H1 (cell line): ENCODE data around the gene KIF5A. TPM values are rescaled to one million over a fixed set of nuclear protein-coding genes. Genes with fewer than 3 reads are reported as not detected.

Source experiments
- CTCF ChIA-PET: fragments of 300-600 bp; sonication (Branson Sonifier 250); formaldehyde crosslinking; loops from one replicate; lab custom pipeline; 2021; ENCODE audit not compliant: partially characterized antibody; lab: Charles Lee
- POLR2A ChIA-PET: fragments of 300-600 bp; sonication (Branson Sonifier 250); formaldehyde crosslinking; loops from one replicate; lab custom pipeline; 2021; ENCODE audit warnings: inconsistent platforms; ENCODE audit not compliant: partially characterized antibody; lab: Charles Lee
- DNase-seq, 2 experiments: peaks; one replicate each; pipeline versions ENCODE4 v3.0.0 to v3.0.0-alpha.2; 2010 to 2022; ENCODE audit warnings: low spot score in 2 of 2, low read depth in 1 of 2, mixed read lengths in 1 of 2
- FAIRE-seq: peaks from 2 replicates; lab custom pipeline; 2011; peaks lifted over from hg19 to GRCh38; lab: Jason Lieb, UNC
- H2AFZ ChIP-seq: 2 replicates; pipeline ENCODE4 v1.8.1; 2012; ENCODE audit warnings: low read length, inconsistent platforms
- H2AK5ac ChIP-seq: 2 replicates; pipeline ENCODE4 v1.6.1; 2013; ENCODE audit warnings: low read depth, low read length
- H2BK120ac ChIP-seq: replicated peaks from 2 replicates; pipeline ENCODE3; 2013; ENCODE audit warnings: low read depth, low read length, inconsistent platforms
- H2BK12ac ChIP-seq: 2 replicates; pipeline ENCODE4 v1.6.1; 2013; ENCODE audit warnings: low read depth, low read length
- H2BK15ac ChIP-seq: 2 replicates; pipeline ENCODE4 v1.6.1; 2013; ENCODE audit warnings: low read length
- H2BK20ac ChIP-seq: 2 replicates; pipeline ENCODE4 v1.6.1; 2013; ENCODE audit warnings: low read length
- H2BK5ac ChIP-seq: 2 replicates; pipeline ENCODE4 v1.6.1; 2013; ENCODE audit warnings: low read depth, low read length
- H3K14ac ChIP-seq: 2 replicates; pipeline ENCODE4 v1.6.1; 2013; ENCODE audit warnings: inconsistent platforms; ENCODE audit not compliant: insufficient read length
- H3K18ac ChIP-seq: 2 replicates; pipeline ENCODE4 v1.6.1; 2013; ENCODE audit warnings: low read length; ENCODE audit errors: extremely low read depth
- H3K23ac ChIP-seq: 2 replicates; pipeline ENCODE4 v1.6.1; 2013; ENCODE audit warnings: inconsistent platforms; ENCODE audit not compliant: insufficient read length
- H3K23me2 ChIP-seq: 2 replicates; pipeline ENCODE4 v1.6.1; 2013; ENCODE audit warnings: low read depth, low read length
- H3K27ac ChIP-seq: 2 replicates; pipeline ENCODE4 v1.6.1; 2011; ENCODE audit warnings: low read depth, low read length, inconsistent platforms
- H3K27me3 ChIP-seq, 4 experiments: replicated peaks in 1 of 4; 1 replicate in 1 of 4; 2 replicates in 3 of 4; pipeline versions ENCODE4 v1.6.1 to v1.8.1; 2011 to 2013; ENCODE audit warnings: low read length in 3 of 4, mild to moderate bottlenecking in 3 of 4, inconsistent platforms in 2 of 4, mixed read lengths in 2 of 4, moderate library complexity in 1 of 4; ENCODE audit not compliant: control insufficient read depth in 3 of 4, insufficient read depth in 3 of 4; ENCODE audit errors: extremely low read depth in 1 of 4
- H3K36me3 ChIP-seq, 4 experiments: 2 replicates each; pipeline versions ENCODE4 v1.6.1 to v1.8.1; 2011 to 2013; ENCODE audit warnings: mild to moderate bottlenecking in 4 of 4, low read length in 3 of 4, moderate library complexity in 2 of 4, control low read depth in 1 of 4, inconsistent platforms in 1 of 4; ENCODE audit not compliant: insufficient read depth in 4 of 4, control insufficient read depth in 2 of 4
- H3K4ac ChIP-seq: replicated peaks from 2 replicates; pipeline ENCODE3; 2013; ENCODE audit warnings: low read length, low read depth, mixed read lengths, inconsistent platforms; ENCODE audit not compliant: insufficient read length
- H3K4me1 ChIP-seq, 4 experiments: replicated peaks in 1 of 4; 1 replicate in 1 of 4; 2 replicates in 3 of 4; pipeline versions ENCODE4 v1.6.1 to v1.8.1; 2011 to 2013; ENCODE audit warnings: low read length in 3 of 4, inconsistent platforms in 2 of 4, mixed read lengths in 1 of 4; ENCODE audit not compliant: insufficient read depth in 4 of 4, control insufficient read depth in 3 of 4
- H3K4me2 ChIP-seq, 2 experiments: 2 replicates each; pipeline versions ENCODE4 v1.6.1 to v1.8.1; 2011 to 2013; ENCODE audit warnings: low read depth in 2 of 2, low read length in 2 of 2, control low read depth in 1 of 2, inconsistent platforms in 1 of 2, mild to moderate bottlenecking in 1 of 2; ENCODE audit not compliant: insufficient read depth in 1 of 2
- H3K4me3 ChIP-seq, 4 experiments: fragments of 200-600, 300-600 bp in 1 of 4; sonication (generic), shearing (Covaris generic), sonication (Bioruptor Twin) in 1 of 4; 2 replicates each; pipeline versions ENCODE4 v1.5.1 to v1.8.1; 2011 to 2016; ENCODE audit warnings: low read length in 4 of 4, low read depth in 3 of 4, control low read depth in 2 of 4, inconsistent platforms in 2 of 4, mild to moderate bottlenecking in 2 of 4, mixed read lengths in 1 of 4, moderate library complexity in 1 of 4; ENCODE audit not compliant: insufficient read depth in 2 of 4; ENCODE audit errors: extremely low read depth in 1 of 4
- H3K56ac ChIP-seq: replicated peaks from 2 replicates; pipeline ENCODE3; 2013; ENCODE audit warnings: low read depth, mild to moderate bottlenecking, mixed read lengths, low read length, inconsistent platforms; ENCODE audit not compliant: insufficient read length
- H3K79me1 ChIP-seq: 2 replicates; pipeline ENCODE4 v1.6.1; 2013; ENCODE audit warnings: low read depth, low read length, control low read depth
- H3K79me2 ChIP-seq, 2 experiments: 2 replicates each; pipeline versions ENCODE4 v1.6.1 to v1.8.1; 2012 to 2013; ENCODE audit warnings: low read length in 2 of 2, mild to moderate bottlenecking in 2 of 2, inconsistent platforms in 1 of 2; ENCODE audit not compliant: insufficient read depth in 2 of 2, control insufficient read depth in 1 of 2
- H3K9ac ChIP-seq, 4 experiments: replicated peaks in 1 of 4; 1 replicate in 1 of 4; 2 replicates in 3 of 4; pipeline versions ENCODE4 v1.6.1 to v1.8.1; 2011 to 2013; ENCODE audit warnings: low read depth in 3 of 4, low read length in 3 of 4, control low read depth in 2 of 4, mild to moderate bottlenecking in 2 of 4, moderate library complexity in 2 of 4, inconsistent platforms in 1 of 4; ENCODE audit errors: extremely low read depth in 1 of 4
- H3K9me3 ChIP-seq, 2 experiments: 2 replicates each; pipeline versions ENCODE4 v1.6.1 to v1.8.1; 2012 to 2013; ENCODE audit warnings: mild to moderate bottlenecking in 2 of 2, moderate library complexity in 2 of 2, control low read depth in 1 of 2, inconsistent platforms in 1 of 2, low read depth in 1 of 2, low read length in 1 of 2, mixed read lengths in 1 of 2; ENCODE audit not compliant: insufficient read depth in 2 of 2
- H4K20me1 ChIP-seq, 2 experiments: replicated peaks in 1 of 2; 2 replicates each; pipeline versions ENCODE3 to v1.8.1; 2011 to 2013; ENCODE audit warnings: inconsistent platforms in 2 of 2, low read length in 2 of 2, mild to moderate bottlenecking in 1 of 2; ENCODE audit not compliant: insufficient read depth in 2 of 2, control insufficient read depth in 1 of 2
- H4K5ac ChIP-seq: 2 replicates; pipeline ENCODE4 v1.6.1; 2013; ENCODE audit warnings: low read length, low read depth, mixed read lengths, inconsistent platforms; ENCODE audit not compliant: insufficient read length
- H4K8ac ChIP-seq: 2 replicates; pipeline ENCODE4 v1.8.0; 2013; ENCODE audit warnings: mild to moderate bottlenecking, moderate library complexity, low read length, inconsistent platforms; ENCODE audit not compliant: insufficient read depth; ENCODE audit errors: extremely low read depth
- H4K91ac ChIP-seq: replicated peaks from 2 replicates; pipeline ENCODE3; 2013; ENCODE audit warnings: low read length, mixed read lengths, inconsistent platforms; ENCODE audit not compliant: insufficient read length
- RBBP5 ChIP-seq: IDR thresholded peaks from 2 replicates; pipeline ENCODE4 v1.7.1; 2012; ENCODE audit warnings: low read depth, mild to moderate bottlenecking, inconsistent platforms, low read length, moderate library complexity, borderline replicate concordance
- SIX5 ChIP-seq: IDR thresholded peaks from 2 replicates; pipeline ENCODE4 v1.6.1; 2011; ENCODE audit warnings: mild to moderate bottlenecking, low read depth, low read length
- SP4 ChIP-seq: IDR thresholded peaks from 2 replicates; pipeline ENCODE4 v1.6.1; 2012; ENCODE audit warnings: low read length, inconsistent platforms
- WGBS, 2 experiments: shearing (Covaris generic) in 1 of 2; methylation state at CpG; one replicate each; pipeline versions ENCODE4 v1.1.6 to v1.1.7; 2013 to 2015; ENCODE audit warnings: low lambda C conversion rate in 2 of 2, mixed read lengths in 2 of 2, inconsistent platforms in 1 of 2, low coverage in 1 of 2, missing lambda C conversion rate in 1 of 2; ENCODE audit not compliant: insufficient replicate concordance in 2 of 2, insufficient coverage in 1 of 2, insufficient read length in 1 of 2; ENCODE audit errors: extremely low coverage in 1 of 2, missing lambda C conversion rate in 1 of 2; 5-methylcytosine and 5-hydroxymethylcytosine counted together
- polyA plus RNA-seq, 7 experiments: library from polyadenylated mRNA; depleted of rRNA in 3 of 7; stranded (reverse) in 5 of 7; unstranded in 2 of 7; fragments of >200 nt in 5 of 7; fragments of 200-250 nt in 2 of 7; gene quantifications; 1 replicate in 5 of 7; 2 replicates in 1 of 7; 4 replicates in 1 of 7; pipeline versions ENCODE4 v1.2.1 to v1.2.3, GENCODE V29; 2011 to 2013; ENCODE audit warnings: missing spikeins in 2 of 7, mixed read lengths in 2 of 7
- total RNA-seq: library from RNA; stranded (reverse); fragmentation: NEBNext Ultra II Directional; extraction: Animal tissue kit (Norgen Biotek cat#: 25700); gene quantifications from 2 replicates; pipeline ENCODE4 v1.2.1, GENCODE V29; 2021

Gene KIF5A
- total and polyA plus RNA-seq, 2 of the 8 experiments (the other 6 are each of a cell fraction or from before 2014, with no cell fraction given) = 10.7 to 21.9 TPM

- no peak overlapping the region for H2BK120ac ChIP-seq
- CTCF ChIA-PET = interaction anchor here (1.1 to 5.6 kb wide), 3 partner anchors 10 to 85 kb away, joined by 4 to 29 read pairs (median 4); no protein-coding TSS in a partner anchor
- H3K36me3 ChIP-seq = peaks cover 14 to 45% (median 40%) of the 10 kb centered on the region in 4 experiments; a peak in 7 of 8 replicates
- no peak overlapping the region for H3K4ac ChIP-seq
- no peaks in the 10 kb centered on the region for H3K9me3 ChIP-seq
- DNase-seq (no peak), FAIRE-seq (no peak)
- TF ChIP-seq RBBP5 (no peak), SIX5 (no peak), SP4 (no peak)
- no peak overlapping the region for H3K56ac ChIP-seq
- no peak overlapping the region for H4K5ac ChIP-seq
- 63% methylated on average over 6 of the region's 6 CpGs; no CpG with 5 or more reads in 1 of the 2 experiments for WGBS, 2 experiments
- no peaks in the 10 kb centered on the region for H3K23me2 ChIP-seq
- H2BK12ac ChIP-seq = no peak overlapping the region
- peaks cover 0 to 1% (median 0%) of the 10 kb centered on the region in 4 experiments; a peak in 1 of 7 replicates for H3K27me3 ChIP-seq
- no peak overlapping the region for H2AK5ac ChIP-seq
- H3K18ac ChIP-seq = no peak overlapping the region
- H3K79me2 ChIP-seq = no peaks in the 10 kb centered on the region
- no peak overlapping the region for H4K8ac ChIP-seq
- POLR2A ChIA-PET = interaction anchor here (0.5 to 8.9 kb wide), 12 partner anchors 9 to 1492 kb away, joined by 3 to 65 read pairs (median 4); partner anchors contain the start of genes DCTN2 and DDIT3
- no peak overlapping the region for H3K23ac ChIP-seq
- H3K4me1 ChIP-seq = peaks cover 0 to 2% (median 0%) of the 10 kb centered on the region in 4 experiments; a peak in 1 of 7 replicates
- no peak overlapping the region for H3K9ac ChIP-seq
- H3K4me3 ChIP-seq = no peak overlapping the region
- H3K14ac ChIP-seq = no peak overlapping the region
- H4K91ac ChIP-seq = no peak overlapping the region
- no peak overlapping the region for H3K27ac ChIP-seq
- H2AFZ ChIP-seq = no peak overlapping the region
- no peaks in the 10 kb centered on the region for H3K79me1 ChIP-seq
- H2BK5ac ChIP-seq = no peak overlapping the region
- H2BK15ac ChIP-seq = no peak overlapping the region
- H3K4me2 ChIP-seq = peak overlapping the region; percentile 8 to 27; a peak in 1 of 4 replicates
- no peak overlapping the region for H2BK20ac ChIP-seq
- H4K20me1 ChIP-seq = peaks cover 0 to 14% of the 10 kb centered on the region in 2 experiments
These were observed 13.9 kb upstream of the KIF5A start for GRCh38 chr12:57535764-57536596.
